NT2/D1 (cell line): Measurements from ENCODE around the gene ZFHX3.

ENCODE experiments used
- DNase-seq: peaks from one replicate; pipeline ENCODE4 v3.0.0-alpha.2; 2011; ENCODE audit warnings: low read depth, low spot score
- H3K27me3 ChIP-seq: 2 replicates; pipeline ENCODE4 v1.6.0; 2011; ENCODE audit warnings: mild to moderate bottlenecking; ENCODE audit not compliant: insufficient read length, insufficient read depth
- H3K36me3 ChIP-seq: 2 replicates; pipeline ENCODE4 v1.6.1; 2011; ENCODE audit warnings: mild to moderate bottlenecking, low read length, mixed read lengths; ENCODE audit not compliant: insufficient read depth, insufficient read length
- H3K4me1 ChIP-seq: 2 replicates; pipeline ENCODE4 v1.5.1; 2011; ENCODE audit not compliant: insufficient read depth, insufficient read length
- H3K4me3 ChIP-seq: 2 replicates; pipeline ENCODE4 v1.5.1; 2011; ENCODE audit warnings: low read depth; ENCODE audit not compliant: insufficient read length
- H3K9ac ChIP-seq: 2 replicates; pipeline ENCODE4 v1.6.0; 2011; ENCODE audit warnings: low read depth; ENCODE audit not compliant: insufficient read length
- H3K9me3 ChIP-seq: 2 replicates; pipeline ENCODE4 v1.5.1; 2011; ENCODE audit warnings: mild to moderate bottlenecking, low read length; ENCODE audit not compliant: insufficient read depth
- SUZ12 ChIP-seq: IDR thresholded peaks from 2 replicates; pipeline ENCODE4 v1.6.1; 2011; ENCODE audit not compliant: insufficient read length, insufficient read depth; ENCODE audit errors: extremely low read depth
- YY1 ChIP-seq: IDR thresholded peaks from 2 replicates; pipeline ENCODE4 v1.6.1; 2011; ENCODE audit not compliant: insufficient read length, insufficient read depth
- ZNF274 ChIP-seq: IDR thresholded peaks from 2 replicates; pipeline ENCODE4 v1.6.1; 2011; ENCODE audit warnings: mild to moderate bottlenecking, low read depth, low read length

The ZFHX3 gene

GRCh38 chr16:72901000-72901627 lies 146.8 kb downstream of the ZFHX3 start:
- Histone ChIP-seq H3K36me3 (no peaks in the 10 kb centered on the region), H3K4me1 (peaks cover 3% of the 10 kb centered on the region), H3K9me3 (no peaks in the 10 kb centered on the region), H3K27me3 (no peaks in the 10 kb centered on the region), H3K4me3 (no peak overlapping the region), H3K9ac (no peak overlapping the region)
- no peak for DNase-seq
- TF ChIP-seq SUZ12 (no peak), ZNF274 (no peak), YY1 (no peak)

GRCh38 chr16:72898216-72898825 lies 149.6 kb downstream of the ZFHX3 start:
- no peak for TF ChIP-seq SUZ12
- TF ChIP-seq YY1: no peak
- no peak for TF ChIP-seq ZNF274
- H3K9me3 ChIP-seq: no peaks in the 10 kb centered on the region
- H3K4me1 ChIP-seq: peaks cover 3% of the 10 kb centered on the region
- H3K36me3 ChIP-seq: no peaks in the 10 kb centered on the region
- H3K9ac ChIP-seq: no peak overlapping the region
- no peak overlapping the region for H3K4me3 ChIP-seq
- DNase-seq: no peak
- no peaks in the 10 kb centered on the region for H3K27me3 ChIP-seq

- TF ChIP-seq SUZ12: no peak
- TF ChIP-seq ZNF274: no peak
- no peak for TF ChIP-seq YY1
- Histone ChIP-seq H3K9ac (no peak overlapping the region), H3K36me3 (no peaks in the 10 kb centered on the region), H3K27me3 (no peaks in the 10 kb centered on the region), H3K9me3 (no peaks in the 10 kb centered on the region), H3K4me3 (no peak overlapping the region), H3K4me1 (no peaks in the 10 kb centered on the region)
- DNase-seq: no peak
Observed at GRCh38 chr16:72897707-72898106, 150.2 kb downstream of the ZFHX3 start.

- H3K4me1 ChIP-seq: no peaks in the 10 kb centered on the region
- no peaks in the 10 kb centered on the region for H3K36me3 ChIP-seq
- no peaks in the 10 kb centered on the region for H3K27me3 ChIP-seq
- H3K9ac ChIP-seq: no peak overlapping the region
- TF ChIP-seq YY1: no peak
- no peak for TF ChIP-seq ZNF274
- TF ChIP-seq SUZ12: no peak
- DNase-seq: no peak
- H3K4me3 ChIP-seq: no peak overlapping the region
- H3K9me3 ChIP-seq: no peaks in the 10 kb centered on the region
Observed at GRCh38 chr16:72896485-72897118, 151.3 kb downstream of the ZFHX3 start.

- Histone ChIP-seq H3K9me3 (0 out of 2 replicates have a peak, but pooled peaks cover 2% of the 10 kb centered on the region), H3K9ac (no peak overlapping the region), H3K4me1 (no peaks in the 10 kb centered on the region), H3K27me3 (no peaks in the 10 kb centered on the region), H3K4me3 (no peak overlapping the region), H3K36me3 (no peaks in the 10 kb centered on the region)
- no peak for DNase-seq
- TF ChIP-seq ZNF274 (no peak), YY1 (no peak), SUZ12 (no peak)
Observed at GRCh38 chr16:72895951-72896350, 152.0 kb downstream of the ZFHX3 start.

- Histone ChIP-seq H3K4me3 (no peak overlapping the region), H3K4me1 (no peaks in the 10 kb centered on the region), H3K9ac (no peak overlapping the region), H3K36me3 (peaks cover 3% of the 10 kb centered on the region), H3K27me3 (no peaks in the 10 kb centered on the region), H3K9me3 (peaks cover 16% of the 10 kb centered on the region; the same call in 1 of the 2 replicates)
- DNase-seq: no peak
- TF ChIP-seq SUZ12 (no peak), YY1 (no peak), ZNF274 (no peak)
Observed at GRCh38 chr16:72894293-72895151, 153.4 kb downstream of the ZFHX3 start.
